H1 (cell line): Measurements from ENCODE around the gene CIB2. TPM values are rescaled to one million over a fixed set of nuclear protein-coding genes. Genes with fewer than 3 reads are reported as not detected.

ENCODE experiments used
- CTCF ChIA-PET: fragments of 300-600 bp; sonication (Branson Sonifier 250); formaldehyde crosslinking; loops from one replicate; lab custom pipeline; 2021; ENCODE audit not compliant: partially characterized antibody; lab: Charles Lee
- POLR2A ChIA-PET: fragments of 300-600 bp; sonication (Branson Sonifier 250); formaldehyde crosslinking; loops from one replicate; lab custom pipeline; 2021; ENCODE audit warnings: inconsistent platforms; ENCODE audit not compliant: partially characterized antibody; lab: Charles Lee
- DNase-seq, 2 experiments: peaks; one replicate each; pipeline versions ENCODE4 v3.0.0 to v3.0.0-alpha.2; 2010 to 2022; ENCODE audit warnings: low spot score in 2 of 2, low read depth in 1 of 2, mixed read lengths in 1 of 2
- FAIRE-seq: peaks from 2 replicates; lab custom pipeline; 2011; peaks lifted over from hg19 to GRCh38; lab: Jason Lieb, UNC
- H2AFZ ChIP-seq: 2 replicates; pipeline ENCODE4 v1.8.1; 2012; ENCODE audit warnings: low read length, inconsistent platforms
- H2AK5ac ChIP-seq: 2 replicates; pipeline ENCODE4 v1.6.1; 2013; ENCODE audit warnings: low read depth, low read length
- H2BK120ac ChIP-seq: replicated peaks from 2 replicates; pipeline ENCODE3; 2013; ENCODE audit warnings: low read depth, low read length, inconsistent platforms
- H2BK12ac ChIP-seq: 2 replicates; pipeline ENCODE4 v1.6.1; 2013; ENCODE audit warnings: low read depth, low read length
- H2BK15ac ChIP-seq: 2 replicates; pipeline ENCODE4 v1.6.1; 2013; ENCODE audit warnings: low read length
- H2BK20ac ChIP-seq: 2 replicates; pipeline ENCODE4 v1.6.1; 2013; ENCODE audit warnings: low read length
- H2BK5ac ChIP-seq: 2 replicates; pipeline ENCODE4 v1.6.1; 2013; ENCODE audit warnings: low read depth, low read length
- H3K14ac ChIP-seq: 2 replicates; pipeline ENCODE4 v1.6.1; 2013; ENCODE audit warnings: inconsistent platforms; ENCODE audit not compliant: insufficient read length
- H3K18ac ChIP-seq: 2 replicates; pipeline ENCODE4 v1.6.1; 2013; ENCODE audit warnings: low read length; ENCODE audit errors: extremely low read depth
- H3K23ac ChIP-seq: 2 replicates; pipeline ENCODE4 v1.6.1; 2013; ENCODE audit warnings: inconsistent platforms; ENCODE audit not compliant: insufficient read length
- H3K23me2 ChIP-seq: 2 replicates; pipeline ENCODE4 v1.6.1; 2013; ENCODE audit warnings: low read depth, low read length
- H3K27ac ChIP-seq: 2 replicates; pipeline ENCODE4 v1.6.1; 2011; ENCODE audit warnings: low read depth, low read length, inconsistent platforms
- H3K27me3 ChIP-seq, 4 experiments: replicated peaks in 1 of 4; 1 replicate in 1 of 4; 2 replicates in 3 of 4; pipeline versions ENCODE4 v1.6.1 to v1.8.1; 2011 to 2013; ENCODE audit warnings: low read length in 3 of 4, mild to moderate bottlenecking in 3 of 4, inconsistent platforms in 2 of 4, mixed read lengths in 2 of 4, moderate library complexity in 1 of 4; ENCODE audit not compliant: control insufficient read depth in 3 of 4, insufficient read depth in 3 of 4; ENCODE audit errors: extremely low read depth in 1 of 4
- H3K36me3 ChIP-seq, 4 experiments: 2 replicates each; pipeline versions ENCODE4 v1.6.1 to v1.8.1; 2011 to 2013; ENCODE audit warnings: mild to moderate bottlenecking in 4 of 4, low read length in 3 of 4, moderate library complexity in 2 of 4, control low read depth in 1 of 4, inconsistent platforms in 1 of 4; ENCODE audit not compliant: insufficient read depth in 4 of 4, control insufficient read depth in 2 of 4
- H3K4ac ChIP-seq: replicated peaks from 2 replicates; pipeline ENCODE3; 2013; ENCODE audit warnings: low read length, low read depth, mixed read lengths, inconsistent platforms; ENCODE audit not compliant: insufficient read length
- H3K4me1 ChIP-seq, 4 experiments: replicated peaks in 1 of 4; 1 replicate in 1 of 4; 2 replicates in 3 of 4; pipeline versions ENCODE4 v1.6.1 to v1.8.1; 2011 to 2013; ENCODE audit warnings: low read length in 3 of 4, inconsistent platforms in 2 of 4, mixed read lengths in 1 of 4; ENCODE audit not compliant: insufficient read depth in 4 of 4, control insufficient read depth in 3 of 4
- H3K4me2 ChIP-seq, 2 experiments: 2 replicates each; pipeline versions ENCODE4 v1.6.1 to v1.8.1; 2011 to 2013; ENCODE audit warnings: low read depth in 2 of 2, low read length in 2 of 2, control low read depth in 1 of 2, inconsistent platforms in 1 of 2, mild to moderate bottlenecking in 1 of 2; ENCODE audit not compliant: insufficient read depth in 1 of 2
- H3K4me3 ChIP-seq, 4 experiments: fragments of 200-600, 300-600 bp in 1 of 4; sonication (generic), shearing (Covaris generic), sonication (Bioruptor Twin) in 1 of 4; 2 replicates each; pipeline versions ENCODE4 v1.5.1 to v1.8.1; 2011 to 2016; ENCODE audit warnings: low read length in 4 of 4, low read depth in 3 of 4, control low read depth in 2 of 4, inconsistent platforms in 2 of 4, mild to moderate bottlenecking in 2 of 4, mixed read lengths in 1 of 4, moderate library complexity in 1 of 4; ENCODE audit not compliant: insufficient read depth in 2 of 4; ENCODE audit errors: extremely low read depth in 1 of 4
- H3K56ac ChIP-seq: replicated peaks from 2 replicates; pipeline ENCODE3; 2013; ENCODE audit warnings: low read depth, mild to moderate bottlenecking, mixed read lengths, low read length, inconsistent platforms; ENCODE audit not compliant: insufficient read length
- H3K79me1 ChIP-seq: 2 replicates; pipeline ENCODE4 v1.6.1; 2013; ENCODE audit warnings: low read depth, low read length, control low read depth
- H3K79me2 ChIP-seq, 2 experiments: 2 replicates each; pipeline versions ENCODE4 v1.6.1 to v1.8.1; 2012 to 2013; ENCODE audit warnings: low read length in 2 of 2, mild to moderate bottlenecking in 2 of 2, inconsistent platforms in 1 of 2; ENCODE audit not compliant: insufficient read depth in 2 of 2, control insufficient read depth in 1 of 2
- H3K9ac ChIP-seq, 4 experiments: replicated peaks in 1 of 4; 1 replicate in 1 of 4; 2 replicates in 3 of 4; pipeline versions ENCODE4 v1.6.1 to v1.8.1; 2011 to 2013; ENCODE audit warnings: low read depth in 3 of 4, low read length in 3 of 4, control low read depth in 2 of 4, mild to moderate bottlenecking in 2 of 4, moderate library complexity in 2 of 4, inconsistent platforms in 1 of 4; ENCODE audit errors: extremely low read depth in 1 of 4
- H3K9me3 ChIP-seq, 2 experiments: 2 replicates each; pipeline versions ENCODE4 v1.6.1 to v1.8.1; 2012 to 2013; ENCODE audit warnings: mild to moderate bottlenecking in 2 of 2, moderate library complexity in 2 of 2, control low read depth in 1 of 2, inconsistent platforms in 1 of 2, low read depth in 1 of 2, low read length in 1 of 2, mixed read lengths in 1 of 2; ENCODE audit not compliant: insufficient read depth in 2 of 2
- H4K20me1 ChIP-seq, 2 experiments: replicated peaks in 1 of 2; 2 replicates each; pipeline versions ENCODE3 to v1.8.1; 2011 to 2013; ENCODE audit warnings: inconsistent platforms in 2 of 2, low read length in 2 of 2, mild to moderate bottlenecking in 1 of 2; ENCODE audit not compliant: insufficient read depth in 2 of 2, control insufficient read depth in 1 of 2
- H4K5ac ChIP-seq: 2 replicates; pipeline ENCODE4 v1.6.1; 2013; ENCODE audit warnings: low read length, low read depth, mixed read lengths, inconsistent platforms; ENCODE audit not compliant: insufficient read length
- H4K8ac ChIP-seq: 2 replicates; pipeline ENCODE4 v1.8.0; 2013; ENCODE audit warnings: mild to moderate bottlenecking, moderate library complexity, low read length, inconsistent platforms; ENCODE audit not compliant: insufficient read depth; ENCODE audit errors: extremely low read depth
- H4K91ac ChIP-seq: replicated peaks from 2 replicates; pipeline ENCODE3; 2013; ENCODE audit warnings: low read length, mixed read lengths, inconsistent platforms; ENCODE audit not compliant: insufficient read length
- ATF2 ChIP-seq: IDR thresholded peaks from 2 replicates; pipeline ENCODE4 v1.6.1; 2012; ENCODE audit warnings: low read length, inconsistent platforms
- BCL11A ChIP-seq, 2 experiments: IDR thresholded peaks; one replicate each; pipeline ENCODE4 v1.6.1; 2011; ENCODE audit warnings: low read depth in 2 of 2, low read length in 2 of 2, mild to moderate bottlenecking in 2 of 2
- CBX8 ChIP-seq: fragments of 300-800, 300-1000 bp; sonication (generic); IDR thresholded peaks from 2 replicates; pipeline ENCODE4 v1.7.1; 2016; ENCODE audit warnings: low read depth, low read length, borderline replicate concordance
- RAD21 ChIP-seq, 2 experiments: IDR thresholded peaks in 1 of 2; conservative IDR thresholded peaks in 1 of 2; 2 replicates each; pipeline ENCODE4 v1.6.1; 2011; ENCODE audit warnings: low read depth in 2 of 2, low read length in 2 of 2, improper control_type of control experiment in 1 of 2, inconsistent platforms in 1 of 2, mild to moderate bottlenecking in 1 of 2, moderate library complexity in 1 of 2
- RBBP5 ChIP-seq: IDR thresholded peaks from 2 replicates; pipeline ENCODE4 v1.7.1; 2012; ENCODE audit warnings: low read depth, mild to moderate bottlenecking, inconsistent platforms, low read length, moderate library complexity, borderline replicate concordance
- RXRA ChIP-seq: IDR thresholded peaks from 2 replicates; pipeline ENCODE4 v1.6.1; 2011; ENCODE audit warnings: low read depth, mild to moderate bottlenecking, low read length, moderate library complexity; ENCODE audit not compliant: insufficient read depth
- SP4 ChIP-seq: IDR thresholded peaks from 2 replicates; pipeline ENCODE4 v1.6.1; 2012; ENCODE audit warnings: low read length, inconsistent platforms
- ZNF274 ChIP-seq: IDR thresholded peaks from 2 replicates; pipeline ENCODE4 v1.7.0; 2012; ENCODE audit warnings: low read length, borderline replicate concordance; ENCODE audit errors: extremely low read depth
- WGBS, 2 experiments: shearing (Covaris generic) in 1 of 2; methylation state at CpG; one replicate each; pipeline versions ENCODE4 v1.1.6 to v1.1.7; 2013 to 2015; ENCODE audit warnings: low lambda C conversion rate in 2 of 2, mixed read lengths in 2 of 2, inconsistent platforms in 1 of 2, low coverage in 1 of 2, missing lambda C conversion rate in 1 of 2; ENCODE audit not compliant: insufficient replicate concordance in 2 of 2, insufficient coverage in 1 of 2, insufficient read length in 1 of 2; ENCODE audit errors: extremely low coverage in 1 of 2, missing lambda C conversion rate in 1 of 2; 5-methylcytosine and 5-hydroxymethylcytosine counted together
- polyA plus RNA-seq, 7 experiments: library from polyadenylated mRNA; depleted of rRNA in 3 of 7; stranded (reverse) in 5 of 7; unstranded in 2 of 7; fragments of >200 nt in 5 of 7; fragments of 200-250 nt in 2 of 7; gene quantifications; 1 replicate in 5 of 7; 2 replicates in 1 of 7; 4 replicates in 1 of 7; pipeline versions ENCODE4 v1.2.1 to v1.2.3, GENCODE V29; 2011 to 2013; ENCODE audit warnings: missing spikeins in 2 of 7, mixed read lengths in 2 of 7
- total RNA-seq: library from RNA; stranded (reverse); fragmentation: NEBNext Ultra II Directional; extraction: Animal tissue kit (Norgen Biotek cat#: 25700); gene quantifications from 2 replicates; pipeline ENCODE4 v1.2.1, GENCODE V29; 2021

Gene CIB2
- total and polyA plus RNA-seq, 2 of the 8 experiments (the other 6 are each of a cell fraction or from before 2014, with no cell fraction given) = 41.5 to 45.8 TPM

DNA sequence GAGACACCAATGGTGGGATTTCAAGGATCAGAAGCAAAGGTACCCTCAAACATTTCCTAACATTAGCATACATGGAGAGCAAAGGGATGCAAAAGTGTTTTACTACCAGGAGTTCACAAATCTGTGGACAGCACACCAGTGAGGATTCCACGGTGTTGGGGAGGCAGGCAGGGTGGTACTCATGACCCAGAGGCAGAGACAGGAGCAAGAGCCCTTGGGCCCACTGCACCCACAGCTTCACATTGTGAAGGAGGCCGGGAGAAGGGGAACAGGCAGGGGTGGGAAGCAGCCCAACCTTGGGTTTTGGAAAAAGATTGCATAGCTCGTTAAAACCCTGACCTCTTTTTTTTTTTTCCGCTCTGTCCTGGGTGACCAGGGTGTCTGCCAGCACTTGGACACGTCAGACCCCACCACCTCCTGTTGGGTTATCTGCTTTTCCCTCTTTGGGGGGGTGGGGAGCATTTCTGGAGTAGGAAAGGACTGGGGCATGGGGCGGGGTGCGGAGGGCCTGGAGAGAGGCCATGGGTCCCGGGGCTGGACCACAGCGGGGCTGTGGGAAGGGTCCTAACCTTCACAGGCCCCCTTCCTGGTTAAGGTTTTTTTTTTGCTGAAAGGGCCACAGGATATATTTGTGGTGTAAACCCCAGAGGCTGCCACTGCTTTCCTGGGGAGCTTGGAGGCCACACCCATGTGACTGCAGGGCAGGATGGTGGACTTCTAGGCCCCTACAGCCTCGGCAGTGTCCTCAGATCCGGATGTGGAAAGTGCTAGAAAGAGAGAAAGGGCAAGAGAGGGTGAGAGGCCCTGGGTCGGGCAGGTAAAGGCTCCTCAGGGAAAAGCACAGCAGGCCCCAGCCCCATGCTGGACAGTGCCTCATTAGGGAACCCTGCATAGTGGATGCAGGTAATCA is 26.4 kb downstream of the CIB2 start:
- no peak overlapping the region for H2BK120ac ChIP-seq
- H2BK12ac ChIP-seq = no peak overlapping the region
- H2BK20ac ChIP-seq = no peak overlapping the region
- no peak overlapping the region for H4K5ac ChIP-seq
- no peaks in the 10 kb centered on the region for H4K20me1 ChIP-seq
- H2AFZ ChIP-seq = no peak overlapping the region
- H3K18ac ChIP-seq = no peak overlapping the region
- POLR2A ChIA-PET = no interaction called here
- DNase-seq (no peak), FAIRE-seq (no peak)
- H2BK15ac ChIP-seq = no peak overlapping the region
- H3K9me3 ChIP-seq = no peaks in the 10 kb centered on the region
- H4K91ac ChIP-seq = no peak overlapping the region
- no peak overlapping the region for H3K56ac ChIP-seq
- CTCF ChIA-PET = interaction anchor here (0.9 to 16.8 kb wide), 6 partner anchors 9 to 135 kb away, joined by 3 to 226 read pairs (median 29); partner anchors contain the start of gene SH2D7
- no peak overlapping the region for H3K4ac ChIP-seq
- H4K8ac ChIP-seq = no peak overlapping the region
- H3K36me3 ChIP-seq = peaks cover 0 to 6% (median 1%) of the 10 kb centered on the region in 4 experiments; a peak in 3 of 8 replicates
- no peaks in the 10 kb centered on the region for H3K4me1 ChIP-seq
- H3K27me3 ChIP-seq = no peaks in the 10 kb centered on the region
- no peaks in the 10 kb centered on the region for H3K79me2 ChIP-seq
- no peak overlapping the region for H3K9ac ChIP-seq
- no peak overlapping the region for H3K4me3 ChIP-seq
- no peak overlapping the region for H3K14ac ChIP-seq
- H3K23me2 ChIP-seq = no peaks in the 10 kb centered on the region
- H3K27ac ChIP-seq = no peak overlapping the region
- no peak overlapping the region for H3K4me2 ChIP-seq
- no peak overlapping the region; the same call in 1 of the 2 replicates for H2BK5ac ChIP-seq
- H3K23ac ChIP-seq = no peak overlapping the region
- 83% methylated on average over 11 of the region's 12 CpGs; no CpG with 5 or more reads in 1 of the 2 experiments for WGBS, 2 experiments
- no peaks in the 10 kb centered on the region for H3K79me1 ChIP-seq
- H2AK5ac ChIP-seq = no peak overlapping the region
- TF ChIP-seq CBX8 (no peak), RXRA (no peak), SP4 (no peak), RBBP5 (no peak), ZNF274 (no peak), ATF2 (no peak), BCL11A (IDR thresholded peaks at IDR 0.05; ENCODE audit: low read depth in 2 of 2, low read length in 2 of 2) (no peak), RAD21 (IDR thresholded peaks at IDR 0.05 in 1 of 2, conservative IDR thresholded peaks at IDR 0.05 in 1 of 2; ENCODE audit: low read depth in 2 of 2, low read length in 2 of 2) (no peak)
